BE2C (cell line): ENCODE data around the gene KIR2DL3.

Source experiments
- DNase-seq: peaks from one replicate; pipeline ENCODE4 v3.0.0-alpha.2; 2020
- H3K27me3 ChIP-seq: fragments of 250-450 bp; sonication (Bioruptor Pico); 2 replicates; pipeline ENCODE4 v1.5.1; 2020; ENCODE audit warnings: mild to moderate bottlenecking
- H3K36me3 ChIP-seq: fragments of 250-450 bp; sonication (Bioruptor Pico); 2 replicates; pipeline ENCODE4 v1.5.1; 2020; ENCODE audit warnings: mild to moderate bottlenecking
- H3K4me1 ChIP-seq: fragments of 250-450 bp; sonication (Bioruptor Pico); 2 replicates; pipeline ENCODE4 v1.5.1; 2020
- H3K4me3 ChIP-seq: 2 replicates; pipeline ENCODE4 v1.5.1; 2011; ENCODE audit warnings: low read depth, low read length
- H3K9me3 ChIP-seq: fragments of 250-450 bp; sonication (Bioruptor Pico); 2 replicates; pipeline ENCODE4 v1.5.1; 2020
- CTCF ChIP-seq: IDR thresholded peaks from 2 replicates; pipeline ENCODE4 v1.5.1; 2012; ENCODE audit warnings: mild to moderate bottlenecking, low read depth, low read length

The KIR2DL3 gene

GRCh38 chr19:54791476-54791875 lies 53.2 kb downstream of the KIR2DL3 start:
- H3K4me3 ChIP-seq, result no peak overlapping the region
- peaks cover 12% of the 10 kb centered on the region for H3K27me3 ChIP-seq
- no peaks in the 10 kb centered on the region for H3K9me3 ChIP-seq
- no peaks in the 10 kb centered on the region for H3K36me3 ChIP-seq
- no peaks in the 10 kb centered on the region for H3K4me1 ChIP-seq
- no peak for DNase-seq
- TF ChIP-seq CTCF, result no peak

GRCh38 chr19:54792814-54793213 lies 54.5 kb downstream of the KIR2DL3 start:
- no peak for DNase-seq
- TF ChIP-seq CTCF, result no peak
- no peak overlapping the region for H3K4me3 ChIP-seq

GRCh38 chr19:54795758-54796157 lies 57.4 kb downstream of the KIR2DL3 start:
- Histone ChIP-seq H3K27me3 (peaks cover 30% of the 10 kb centered on the region), H3K9me3 (no peaks in the 10 kb centered on the region)
- DNase-seq, result no peak

More at GRCh38 chr19:54792814-54793213, 54.5 kb downstream of the KIR2DL3 start:
- H3K36me3 ChIP-seq, result no peaks in the 10 kb centered on the region
- no peaks in the 10 kb centered on the region for H3K9me3 ChIP-seq
- peaks cover 17% of the 10 kb centered on the region for H3K27me3 ChIP-seq
- H3K4me1 ChIP-seq, result no peaks in the 10 kb centered on the region

More at GRCh38 chr19:54795758-54796157, 57.4 kb downstream of the KIR2DL3 start:
- no peak for TF ChIP-seq CTCF
- Histone ChIP-seq H3K4me1 (no peaks in the 10 kb centered on the region), H3K36me3 (no peaks in the 10 kb centered on the region), H3K4me3 (no peak overlapping the region)
